ENCODE results near the gene CHRD.

The CHRD gene

GRCh38 chr3:184377882-184378445 lies 1.9 kb upstream of the CHRD start, which contains the start of gene THPO:
Gene THPO (minus strand): TSS chr3:184378207. CDS start chr3:184376259, 1,948 bp downstream.
- H3K4me3 ChIP-seq (ENCODE audit: low read depth, low read length) = no peak within 1 kb of the TSS
- CTCF ChIA-PET = interaction anchor here (1.0 to 1.8 kb wide), 5 partner anchors 10 to 166 kb away, joined by 3 to 9 read pairs (median 9); no protein-coding TSS in a partner anchor
- no peak for DNase-seq (ENCODE audit: low read depth, low spot score)
- POLR2A ChIA-PET = no interaction called here
- TF ChIP-seq CTCF (IDR thresholded peaks at IDR 0.05; ENCODE audit: insufficient read depth, low read length, missing control alignments) = no peak

GRCh38 chr3:184378651-184379357 lies 1.1 kb upstream of the CHRD start:
- ChIA-PET CTCF (interaction anchor here (1.0 to 1.8 kb wide), 4 partner anchors 11 to 165 kb away, joined by 3 to 9 read pairs (median 5); no protein-coding TSS in a partner anchor), POLR2A (no interaction called here)
- no peak overlapping the region; the same call in 1 of the 2 replicates for H3K4me3 ChIP-seq (ENCODE audit: low read depth, low read length)
- DNase-seq (ENCODE audit: low read depth, low spot score) = no peak
- no peak for TF ChIP-seq CTCF (IDR thresholded peaks at IDR 0.05; ENCODE audit: insufficient read depth, low read length, missing control alignments)

GRCh38 chr3:184380185-184380626 lies 352 bp downstream of the CHRD start:
- ChIA-PET CTCF (interaction anchor here (0.8 to 3.1 kb wide), 4 partner anchors 8 to 133 kb away, joined by 3 to 25 read pairs (median 3); no protein-coding TSS in a partner anchor), POLR2A (no interaction called here)
- H3K4me3 ChIP-seq (ENCODE audit: low read depth, low read length) = peak overlapping the region; percentile 42
- TF ChIP-seq CTCF (IDR thresholded peaks at IDR 0.05; ENCODE audit: insufficient read depth, low read length, missing control alignments) = no peak
- DNase-seq (ENCODE audit: low read depth, low spot score) = no peak

GRCh38 chr3:184380627-184381260 lies 890 bp downstream of the CHRD start:
- ChIA-PET POLR2A (interaction anchor here (0.6 kb wide), 1 partner anchor 167 kb away, joined by 3 read pairs; no protein-coding TSS in a partner anchor), CTCF (interaction anchor here (0.8 to 3.1 kb wide), 7 partner anchors 9 to 180 kb away, joined by 3 to 25 read pairs (median 3); no protein-coding TSS in a partner anchor)
- peak overlapping the region; percentile 36 for H3K4me3 ChIP-seq (ENCODE audit: low read depth, low read length)
- DNase-seq (ENCODE audit: low read depth, low spot score) = no peak
- no peak for TF ChIP-seq CTCF (IDR thresholded peaks at IDR 0.05; ENCODE audit: insufficient read depth, low read length, missing control alignments)

- DNase-seq (ENCODE audit: low read depth, low spot score) = no peak
- TF ChIP-seq CTCF (IDR thresholded peaks at IDR 0.05; ENCODE audit: insufficient read depth, low read length, missing control alignments) = no peak
- H3K4me3 ChIP-seq (ENCODE audit: low read depth, low read length) = no peak overlapping the region
- ChIA-PET CTCF (interaction anchor here (0.8 to 3.1 kb wide), 8 partner anchors 10 to 179 kb away, joined by 3 to 25 read pairs (median 3); no protein-coding TSS in a partner anchor), POLR2A (interaction anchor here (0.6 kb wide), 1 partner anchor 166 kb away, joined by 3 read pairs; no protein-coding TSS in a partner anchor)
These were observed 1.7 kb downstream of the CHRD start for GRCh38 chr3:184381261-184382224.

Measured in AG04449 (cell line).